ENCODE results near the gene LZTS3.

GRCh38 chr20:3180319-3180718 is 7.0 kb upstream of the LZTS3 start:
- TF ChIP-seq CTCF (IDR thresholded peaks at IDR 0.05; ENCODE audit: insufficient read depth, low read length, poor library complexity, severe bottlenecking) (no peak), EZH2phosphoT487 (conservative IDR thresholded peaks at IDR 0.05; ENCODE audit: low read length) (no peak)

All from SU-DHL-6 (cell line).